ENCODE measurements around the gene PKP4. TPM values are rescaled to one million over a fixed set of nuclear protein-coding genes. Genes with fewer than 3 reads are reported as not detected.

Gene PKP4
- total RNA-seq, 1 experiment from 2014 or later: 55.2 TPM

DNA sequence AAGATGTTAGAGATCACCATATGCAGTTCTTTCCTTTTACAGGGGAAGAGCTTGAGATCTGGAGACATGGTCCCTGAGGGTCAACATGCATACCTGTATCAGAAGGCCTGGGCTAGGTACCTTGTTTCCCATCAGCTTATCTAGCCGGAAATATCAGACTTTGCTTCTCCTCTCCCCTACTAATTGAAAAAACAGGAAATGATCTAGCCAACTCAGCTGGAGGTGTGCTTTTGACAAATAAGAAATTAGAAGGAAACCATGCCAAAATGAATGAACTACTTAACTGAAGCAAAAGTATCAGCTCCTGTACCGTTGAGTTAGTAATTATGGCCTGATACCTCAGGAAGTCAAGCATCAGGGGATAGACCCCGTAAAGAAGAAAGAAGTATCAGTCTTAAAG is 20.4 kb downstream of the PKP4 start:
- H3K79me2 ChIP-seq (ENCODE audit: insufficient read depth, low read length): peaks cover 33% of the 10 kb centered on the region

More for the DNA sequence above, 20.4 kb downstream of the PKP4 start:
- H3K9ac ChIP-seq (ENCODE audit: low read length): no peak overlapping the region
- RAD21 ChIA-PET (ENCODE audit: low non-redundant PET in 1 of 2, low total read pairs in 2 of 2, uncharacterized antibody in 2 of 2, unreplicated experiment in 2 of 2): no interaction called here
- no peak for ATAC-seq
- no peak overlapping the region for H3K27ac ChIP-seq (ENCODE audit: low read depth, low read length)
- DNase-seq (ENCODE audit: low read depth, low spot score): no peak
- H3K4me2 ChIP-seq (ENCODE audit: low read length): no peak overlapping the region
- TF ChIP-seq RAD21 (IDR thresholded peaks at IDR 0.05; ENCODE audit: low read depth) (no peak), YY1 (IDR thresholded peaks at IDR 0.05; ENCODE audit: extremely low read depth, insufficient replicate concordance, low read depth, low read length) (no peak), CBX3 (IDR thresholded peaks at IDR 0.05; ENCODE audit: low read depth) (no peak), ZNF274 (IDR thresholded peaks at IDR 0.05; ENCODE audit: low read depth, low read length) (no peak), EGR1 (IDR thresholded peaks at IDR 0.05; ENCODE audit: low read depth) (no peak), FOSL1 (IDR thresholded peaks at IDR 0.05; ENCODE audit: low read depth) (no peak), ZFX (IDR thresholded peaks at IDR 0.05) (no peak), POLR2A (IDR thresholded peaks at IDR 0.05; ENCODE audit: borderline replicate concordance, extremely low read depth, insufficient read depth, insufficient read length) (no peak), CEBPB (IDR thresholded peaks at IDR 0.05; ENCODE audit: low read depth) (no peak), SP1 (IDR thresholded peaks at IDR 0.05; ENCODE audit: low read depth) (no peak), SRF (IDR thresholded peaks at IDR 0.05; ENCODE audit: low read depth) (no peak), POLR2AphosphoS5 (IDR thresholded peaks at IDR 0.05; ENCODE audit: low read depth, low read length) (no peak), ELF1 (IDR thresholded peaks at IDR 0.05; ENCODE audit: borderline replicate concordance, low read depth) (no peak)
- TF ChIP-seq, protein P1, sequence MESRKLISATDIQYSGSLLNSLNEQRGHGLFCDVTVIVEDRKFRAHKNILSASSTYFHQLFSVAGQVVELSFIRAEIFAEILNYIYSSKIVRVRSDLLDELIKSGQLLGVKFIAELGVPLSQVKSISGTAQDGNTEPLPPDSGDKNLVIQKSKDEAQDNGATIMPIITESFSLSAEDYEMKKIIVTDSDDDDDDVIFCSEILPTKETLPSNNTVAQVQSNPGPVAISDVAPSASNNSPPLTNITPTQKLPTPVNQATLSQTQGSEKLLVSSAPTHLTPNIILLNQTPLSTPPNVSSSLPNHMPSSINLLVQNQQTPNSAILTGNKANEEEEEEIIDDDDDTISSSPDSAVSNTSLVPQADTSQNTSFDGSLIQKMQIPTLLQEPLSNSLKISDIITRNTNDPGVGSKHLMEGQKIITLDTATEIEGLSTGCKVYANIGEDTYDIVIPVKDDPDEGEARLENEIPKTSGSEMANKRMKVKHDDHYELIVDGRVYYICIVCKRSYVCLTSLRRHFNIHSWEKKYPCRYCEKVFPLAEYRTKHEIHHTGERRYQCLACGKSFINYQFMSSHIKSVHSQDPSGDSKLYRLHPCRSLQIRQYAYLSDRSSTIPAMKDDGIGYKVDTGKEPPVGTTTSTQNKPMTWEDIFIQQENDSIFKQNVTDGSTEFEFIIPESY (IDR thresholded peaks at IDR 0.05; ENCODE audit: extremely low read depth, insufficient replicate concordance, low read length): no peak
- TF ChIP-seq, protein P2, sequence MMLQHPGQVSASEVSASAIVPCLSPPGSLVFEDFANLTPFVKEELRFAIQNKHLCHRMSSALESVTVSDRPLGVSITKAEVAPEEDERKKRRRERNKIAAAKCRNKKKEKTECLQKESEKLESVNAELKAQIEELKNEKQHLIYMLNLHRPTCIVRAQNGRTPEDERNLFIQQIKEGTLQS (IDR thresholded peaks at IDR 0.05): no peak
- TF ChIP-seq, protein P3, sequence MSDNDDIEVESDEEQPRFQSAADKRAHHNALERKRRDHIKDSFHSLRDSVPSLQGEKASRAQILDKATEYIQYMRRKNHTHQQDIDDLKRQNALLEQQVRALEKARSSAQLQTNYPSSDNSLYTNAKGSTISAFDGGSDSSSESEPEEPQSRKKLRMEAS (IDR thresholded peaks at IDR 0.05): no peak
- peaks cover 0 to 7% of the 10 kb centered on the region in 2 experiments; a peak in 2 of 4 replicates for H3K4me1 ChIP-seq (ENCODE audit: control insufficient read depth in 1 of 2, insufficient read depth in 2 of 2, low read length in 2 of 2)
- intact Hi-C loops (cut with micrococcal nuclease): no loop called here
- BruUV-seq (replicated peaks): no TSS peak
- POLR2A ChIA-PET: no interaction called here
- 0 out of 4 replicates have a peak, but pooled peaks cover 0 to 4% of the 10 kb centered on the region in 2 experiments for H3K36me3 ChIP-seq (ENCODE audit: control insufficient read depth in 1 of 2, insufficient read depth in 2 of 2, low read length in 2 of 2)
- no peaks in the 10 kb centered on the region for H3K9me2 ChIP-seq (ENCODE audit: insufficient read depth)
- no peak overlapping the region for H2AFZ ChIP-seq (ENCODE audit: low read depth, low read length, poor library complexity, severe bottlenecking)
- no peak overlapping the region for H3K4me3 ChIP-seq (replicated peaks in 1 of 2; ENCODE audit: low read depth in 1 of 2, low read length in 2 of 2)
- no peaks in the 10 kb centered on the region for H3K27me3 ChIP-seq (ENCODE audit: insufficient read depth, low read length)
- H4K20me1 ChIP-seq (ENCODE audit: insufficient read depth): peaks cover 2% of the 10 kb centered on the region; the same call in 1 of the 2 replicates
- CTCF ChIA-PET: interaction anchor here (1.1 kb wide), 1 partner anchor 9 kb away, joined by 4 read pairs; no protein-coding TSS in a partner anchor
- no peaks in the 10 kb centered on the region for H3K9me3 ChIP-seq (ENCODE audit: control insufficient read depth in 1 of 2, insufficient read depth in 1 of 2, low read depth in 1 of 2, low read length in 2 of 2)

Measured in HCT116 (cell line).